ENCODE data around the gene USP49. TPM values are rescaled to one million over a fixed set of nuclear protein-coding genes. Genes with fewer than 3 reads are reported as not detected.
A peak's percentile ranks its signal among the peaks of the same experiment; 100 is the strongest.

Gene USP49
- total and polyA plus RNA-seq, 2 of the 13 experiments (the other 11 are each of a cell fraction or from before 2014, with no cell fraction given) = 2.9 to 4.3 TPM

DNA sequence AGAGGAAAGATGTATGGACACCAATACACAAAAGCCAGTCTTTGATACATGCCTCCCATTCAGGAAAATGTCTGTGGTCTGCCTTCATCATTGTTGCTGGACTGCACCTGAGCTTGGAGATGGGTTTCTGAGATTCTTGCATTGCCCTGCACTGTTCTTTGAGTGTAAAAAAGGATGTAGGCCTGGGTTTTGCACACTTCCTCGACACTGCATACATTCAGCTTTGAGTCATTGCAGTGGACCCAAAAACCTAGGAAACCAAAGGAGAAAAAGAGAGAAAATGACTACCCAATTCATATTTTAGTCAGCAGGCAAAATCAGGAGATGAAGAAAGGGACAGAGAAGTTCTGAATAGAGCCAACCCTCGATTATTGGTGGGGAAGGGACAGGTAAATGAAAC lies 98.7 kb downstream of the USP49 start (continued):
- TF ChIP-seq, protein P1, sequence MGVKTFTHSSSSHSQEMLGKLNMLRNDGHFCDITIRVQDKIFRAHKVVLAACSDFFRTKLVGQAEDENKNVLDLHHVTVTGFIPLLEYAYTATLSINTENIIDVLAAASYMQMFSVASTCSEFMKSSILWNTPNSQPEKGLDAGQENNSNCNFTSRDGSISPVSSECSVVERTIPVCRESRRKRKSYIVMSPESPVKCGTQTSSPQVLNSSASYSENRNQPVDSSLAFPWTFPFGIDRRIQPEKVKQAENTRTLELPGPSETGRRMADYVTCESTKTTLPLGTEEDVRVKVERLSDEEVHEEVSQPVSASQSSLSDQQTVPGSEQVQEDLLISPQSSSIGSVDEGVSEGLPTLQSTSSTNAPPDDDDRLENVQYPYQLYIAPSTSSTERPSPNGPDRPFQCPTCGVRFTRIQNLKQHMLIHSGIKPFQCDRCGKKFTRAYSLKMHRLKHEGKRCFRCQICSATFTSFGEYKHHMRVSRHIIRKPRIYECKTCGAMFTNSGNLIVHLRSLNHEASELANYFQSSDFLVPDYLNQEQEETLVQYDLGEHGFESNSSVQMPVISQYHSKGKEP (CRISPR knock-in tag; IDR thresholded peaks at IDR 0.05) = no peak
- TF ChIP-seq, protein P2, sequence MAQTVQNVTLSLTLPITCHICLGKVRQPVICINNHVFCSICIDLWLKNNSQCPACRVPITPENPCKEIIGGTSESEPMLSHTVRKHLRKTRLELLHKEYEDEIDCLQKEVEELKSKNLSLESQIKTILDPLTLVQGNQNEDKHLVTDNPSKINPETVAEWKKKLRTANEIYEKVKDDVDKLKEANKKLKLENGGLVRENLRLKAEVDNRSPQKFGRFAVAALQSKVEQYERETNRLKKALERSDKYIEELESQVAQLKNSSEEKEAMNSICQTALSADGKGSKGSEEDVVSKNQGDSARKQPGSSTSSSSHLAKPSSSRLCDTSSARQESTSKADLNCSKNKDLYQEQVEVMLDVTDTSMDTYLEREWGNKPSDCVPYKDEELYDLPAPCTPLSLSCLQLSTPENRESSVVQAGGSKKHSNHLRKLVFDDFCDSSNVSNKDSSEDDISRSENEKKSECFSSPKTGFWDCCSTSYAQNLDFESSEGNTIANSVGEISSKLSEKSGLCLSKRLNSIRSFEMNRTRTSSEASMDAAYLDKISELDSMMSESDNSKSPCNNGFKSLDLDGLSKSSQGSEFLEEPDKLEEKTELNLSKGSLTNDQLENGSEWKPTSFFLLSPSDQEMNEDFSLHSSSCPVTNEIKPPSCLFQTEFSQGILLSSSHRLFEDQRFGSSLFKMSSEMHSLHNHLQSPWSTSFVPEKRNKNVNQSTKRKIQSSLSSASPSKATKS (CRISPR knock-in tag; IDR thresholded peaks at IDR 0.05) = no peak

DNA sequence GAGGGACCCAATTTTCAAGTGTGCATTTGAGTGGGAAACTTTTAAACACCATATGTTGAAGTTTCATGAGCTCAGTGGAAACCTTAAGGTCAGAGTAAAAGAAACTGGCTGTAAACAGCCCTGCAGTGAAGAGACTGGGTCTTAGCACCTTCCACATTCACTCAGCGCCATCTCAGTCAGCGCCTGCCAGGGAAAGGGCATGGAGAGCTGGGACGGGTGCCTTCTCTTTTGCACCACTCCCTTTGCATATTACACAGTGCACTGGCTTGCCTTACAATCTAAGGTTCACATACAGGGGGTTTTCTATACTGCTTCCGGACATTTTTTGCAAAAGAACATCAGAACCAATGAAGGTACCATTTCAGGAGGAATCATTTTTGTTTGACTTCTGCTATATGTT lies 103.2 kb downstream of the USP49 start:
- Histone ChIP-seq H2AFZ (ENCODE audit: low read length) (no peak overlapping the region), H3K4me3 (replicated peaks in 1 of 3; ENCODE audit: insufficient read depth in 1 of 3, low read depth in 2 of 3, low read length in 3 of 3) (no peak overlapping the region), H3K36me3 (replicated peaks in 1 of 2; ENCODE audit: control insufficient read depth in 1 of 2, insufficient read depth in 2 of 2, low read length in 2 of 2) (peaks cover 14 to 43% of the 10 kb centered on the region in 2 experiments), H3K79me2 (ENCODE audit: insufficient read depth, low read length) (peaks cover 15% of the 10 kb centered on the region), H3K9me3 (ENCODE audit: low read length) (no peaks in the 10 kb centered on the region), H3K4me1 (ENCODE audit: insufficient read depth, low read length) (peaks cover 19% of the 10 kb centered on the region), H3K27me3 (ENCODE audit: control insufficient read depth in 1 of 2, insufficient read depth in 2 of 2, low read length in 2 of 2) (no peaks in the 10 kb centered on the region; a peak in 1 of 5 replicates), H4K20me1 (ENCODE audit: insufficient read depth, low read length) (no peaks in the 10 kb centered on the region), H3K27ac (ENCODE audit: extremely low read length, insufficient read depth, low read length) (no peak overlapping the region), H3K9ac (ENCODE audit: insufficient read depth, low read depth, low read length) (no peak overlapping the region), H3K4me2 (ENCODE audit: low read depth, low read length) (no peak overlapping the region)
- no peak for ATAC-seq
- WGBS (ENCODE audit: low lambda C conversion rate) = 95% methylated on average over 4 of the region's 4 CpGs
- in situ Hi-C loops (cut with HindIII; ENCODE audit: extremely low pct_ligation_motif_present, low pct_unique_long_range_greater_than_20kb) (loop anchor here (25.0 kb wide), 1 partner anchor 420 kb away; the partner anchor contains the start of gene MRPS10), intact Hi-C loops (cut with micrococcal nuclease; ENCODE audit: unreplicated experiment) (no loop called here)
- BruUV-seq (replicated peaks) = no TSS peak
- ChIA-PET CTCF (ENCODE audit: low intra/inter-chr PET ratio, low total read pairs) (no interaction called here), POLR2A (interaction anchor here (0.6 to 1.3 kb wide), 2 partner anchors 50 to 57 kb away, joined by 3 read pairs; no protein-coding TSS in a partner anchor)
- no peak for FAIRE-seq
- TF ChIP-seq RBFOX2 (IDR thresholded peaks at IDR 0.05; ENCODE audit: low read depth, low read length) (0 out of 2 replicates have a peak, but pooled peaks have one; percentile 14), AGO2 (optimal IDR thresholded peaks at IDR 0.05; ENCODE audit: low read depth, low read length) (peak; percentile 8), RBM22 (optimal IDR thresholded peaks at IDR 0.05; ENCODE audit: low read length) (peak; percentile 85), POLR2A (IDR thresholded peaks at IDR 0.05; ENCODE audit: insufficient read depth in 1 of 2, low read depth in 2 of 2, low read length in 2 of 2) (peak in 1 of 2 experiments; percentile 38; a peak in 1 of 4 replicates), POLR2AphosphoS5 (IDR thresholded peaks at IDR 0.05; ENCODE audit: low read depth, low read length) (0 out of 2 replicates have a peak, but pooled peaks have one; percentile 1), ZNF468 (CRISPR knock-in tag; IDR thresholded peaks at IDR 0.05) (no peak)
- TF ChIP-seq, protein P3, sequence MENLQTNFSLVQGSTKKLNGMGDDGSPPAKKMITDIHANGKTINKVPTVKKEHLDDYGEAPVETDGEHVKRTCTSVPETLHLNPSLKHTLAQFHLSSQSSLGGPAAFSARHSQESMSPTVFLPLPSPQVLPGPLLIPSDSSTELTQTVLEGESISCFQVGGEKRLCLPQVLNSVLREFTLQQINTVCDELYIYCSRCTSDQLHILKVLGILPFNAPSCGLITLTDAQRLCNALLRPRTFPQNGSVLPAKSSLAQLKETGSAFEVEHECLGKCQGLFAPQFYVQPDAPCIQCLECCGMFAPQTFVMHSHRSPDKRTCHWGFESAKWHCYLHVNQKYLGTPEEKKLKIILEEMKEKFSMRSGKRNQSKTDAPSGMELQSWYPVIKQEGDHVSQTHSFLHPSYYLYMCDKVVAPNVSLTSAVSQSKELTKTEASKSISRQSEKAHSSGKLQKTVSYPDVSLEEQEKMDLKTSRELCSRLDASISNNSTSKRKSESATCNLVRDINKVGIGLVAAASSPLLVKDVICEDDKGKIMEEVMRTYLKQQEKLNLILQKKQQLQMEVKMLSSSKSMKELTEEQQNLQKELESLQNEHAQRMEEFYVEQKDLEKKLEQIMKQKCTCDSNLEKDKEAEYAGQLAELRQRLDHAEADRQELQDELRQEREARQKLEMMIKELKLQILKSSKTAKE (CRISPR knock-in tag; IDR thresholded peaks at IDR 0.05; ENCODE audit: borderline replicate concordance) = no peak
- TF ChIP-seq, protein P4, sequence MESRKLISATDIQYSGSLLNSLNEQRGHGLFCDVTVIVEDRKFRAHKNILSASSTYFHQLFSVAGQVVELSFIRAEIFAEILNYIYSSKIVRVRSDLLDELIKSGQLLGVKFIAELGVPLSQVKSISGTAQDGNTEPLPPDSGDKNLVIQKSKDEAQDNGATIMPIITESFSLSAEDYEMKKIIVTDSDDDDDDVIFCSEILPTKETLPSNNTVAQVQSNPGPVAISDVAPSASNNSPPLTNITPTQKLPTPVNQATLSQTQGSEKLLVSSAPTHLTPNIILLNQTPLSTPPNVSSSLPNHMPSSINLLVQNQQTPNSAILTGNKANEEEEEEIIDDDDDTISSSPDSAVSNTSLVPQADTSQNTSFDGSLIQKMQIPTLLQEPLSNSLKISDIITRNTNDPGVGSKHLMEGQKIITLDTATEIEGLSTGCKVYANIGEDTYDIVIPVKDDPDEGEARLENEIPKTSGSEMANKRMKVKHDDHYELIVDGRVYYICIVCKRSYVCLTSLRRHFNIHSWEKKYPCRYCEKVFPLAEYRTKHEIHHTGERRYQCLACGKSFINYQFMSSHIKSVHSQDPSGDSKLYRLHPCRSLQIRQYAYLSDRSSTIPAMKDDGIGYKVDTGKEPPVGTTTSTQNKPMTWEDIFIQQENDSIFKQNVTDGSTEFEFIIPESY (CRISPR knock-in tag; IDR thresholded peaks at IDR 0.05) = peak; percentile 19; the same call in 1 of the 2 replicates
- no peak for DNase-seq (ENCODE audit: low spot score)
